Skin of body (tissue), 2 donors: Measurements from ENCODE around the gene E2F6. TPM values are rescaled to one million over a fixed set of nuclear protein-coding genes. Genes with fewer than 3 reads are reported as not detected.

Experiments
- DNase-seq: peaks from one replicate; lab custom pipeline; 2025; lab: John Stamatoyannopoulos, UW
- total RNA-seq: library from RNA; depleted of rRNA; stranded (reverse); fragments of >200 nt; gene quantifications from one replicate; pipeline ENCODE4 v1.2.3, GENCODE V29; 2014

E2F6 gene, protein sequence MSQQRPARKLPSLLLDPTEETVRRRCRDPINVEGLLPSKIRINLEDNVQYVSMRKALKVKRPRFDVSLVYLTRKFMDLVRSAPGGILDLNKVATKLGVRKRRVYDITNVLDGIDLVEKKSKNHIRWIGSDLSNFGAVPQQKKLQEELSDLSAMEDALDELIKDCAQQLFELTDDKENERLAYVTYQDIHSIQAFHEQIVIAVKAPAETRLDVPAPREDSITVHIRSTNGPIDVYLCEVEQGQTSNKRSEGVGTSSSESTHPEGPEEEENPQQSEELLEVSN
- total RNA-seq = 9.6 TPM

DNA sequence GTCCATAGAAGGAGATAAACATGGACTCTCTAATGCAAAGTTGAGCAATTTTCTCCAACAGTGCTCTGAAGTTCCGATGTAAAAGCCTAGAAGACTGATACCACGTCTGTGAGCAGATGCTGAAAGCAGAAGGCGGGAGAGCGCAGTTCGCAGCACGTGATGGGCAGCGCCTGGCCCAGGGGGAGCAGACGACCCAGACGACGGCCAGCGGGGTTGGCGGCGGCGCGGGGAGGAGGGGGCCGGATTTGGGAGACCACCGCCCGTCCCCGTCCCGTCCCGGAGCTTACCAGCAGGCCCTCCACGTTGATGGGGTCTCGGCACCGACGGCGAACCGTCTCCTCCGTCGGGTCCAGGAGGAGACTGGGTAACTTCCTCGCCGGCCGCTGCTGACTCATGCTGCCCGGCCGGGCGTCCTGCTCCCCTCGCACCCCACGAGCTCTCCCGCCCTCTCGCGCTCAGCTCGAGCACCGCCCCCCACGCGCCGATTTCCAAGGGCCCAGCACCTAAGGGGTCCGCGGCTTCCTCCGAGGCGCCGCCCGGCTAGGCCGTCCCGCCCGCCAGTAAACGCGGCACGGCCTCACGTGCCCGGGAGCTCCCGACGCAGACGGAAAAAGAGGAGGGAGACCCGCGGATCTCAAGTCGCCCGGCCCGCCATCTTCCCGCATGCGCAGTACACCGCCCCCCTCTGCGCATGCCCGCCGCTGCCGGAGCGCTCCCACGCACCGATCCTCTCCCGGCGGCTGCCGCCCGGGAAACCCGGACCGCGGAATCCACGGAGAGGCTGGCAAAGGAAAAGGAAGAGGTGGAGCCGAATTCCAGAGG lies at the start of gene E2F6:
TSS of gene E2F6 (minus strand) at position 677 of the 822 bp plus-strand sequence. CDS start at position 395, 282 bp downstream.
- DNase-seq = peak; percentile 91

DNA sequence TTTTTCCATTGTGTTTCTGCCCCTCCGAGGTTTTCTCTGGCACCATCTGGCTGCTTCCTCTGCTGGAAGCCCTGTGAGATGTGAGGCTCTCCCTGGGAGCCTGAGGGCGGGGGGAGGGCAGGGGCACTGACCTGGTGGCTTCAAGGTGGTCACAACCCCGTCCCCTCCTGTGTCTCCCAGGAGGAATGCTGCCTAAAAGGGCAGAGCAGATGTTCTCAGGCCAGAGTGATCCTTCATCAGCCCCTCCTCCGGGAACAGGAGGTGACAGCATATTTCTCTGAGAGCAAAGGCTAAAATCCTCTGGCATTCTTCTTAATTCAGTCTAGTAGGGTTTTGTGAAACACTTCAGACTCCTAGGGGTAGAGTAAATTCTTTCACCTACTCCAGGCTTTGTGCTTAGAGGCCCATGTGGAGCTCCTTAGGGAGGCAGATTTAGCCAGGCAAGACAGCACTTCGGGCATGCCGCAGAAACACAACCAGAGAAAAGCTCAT lies 49.6 kb upstream of the E2F6 start:
- no peak for DNase-seq

DNA sequence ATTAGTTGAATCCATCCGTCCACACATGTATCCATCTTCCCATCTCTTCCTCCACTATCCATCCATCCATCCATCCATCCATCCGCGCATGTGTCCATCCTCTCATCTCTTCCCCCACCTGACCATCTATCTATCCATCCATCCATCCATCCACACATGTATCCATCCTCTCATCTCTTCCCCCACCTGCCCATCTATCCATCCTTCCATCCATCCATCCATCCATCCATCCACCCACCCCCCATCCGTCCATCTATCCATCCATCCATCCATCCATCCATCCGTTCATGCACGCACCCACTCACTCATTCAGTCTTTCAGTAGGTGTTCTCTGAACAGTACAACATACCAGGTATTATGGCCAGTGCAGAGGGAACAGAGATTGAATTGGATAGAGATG lies 48.9 kb upstream of the E2F6 start:
- DNase-seq = no peak

DNA sequence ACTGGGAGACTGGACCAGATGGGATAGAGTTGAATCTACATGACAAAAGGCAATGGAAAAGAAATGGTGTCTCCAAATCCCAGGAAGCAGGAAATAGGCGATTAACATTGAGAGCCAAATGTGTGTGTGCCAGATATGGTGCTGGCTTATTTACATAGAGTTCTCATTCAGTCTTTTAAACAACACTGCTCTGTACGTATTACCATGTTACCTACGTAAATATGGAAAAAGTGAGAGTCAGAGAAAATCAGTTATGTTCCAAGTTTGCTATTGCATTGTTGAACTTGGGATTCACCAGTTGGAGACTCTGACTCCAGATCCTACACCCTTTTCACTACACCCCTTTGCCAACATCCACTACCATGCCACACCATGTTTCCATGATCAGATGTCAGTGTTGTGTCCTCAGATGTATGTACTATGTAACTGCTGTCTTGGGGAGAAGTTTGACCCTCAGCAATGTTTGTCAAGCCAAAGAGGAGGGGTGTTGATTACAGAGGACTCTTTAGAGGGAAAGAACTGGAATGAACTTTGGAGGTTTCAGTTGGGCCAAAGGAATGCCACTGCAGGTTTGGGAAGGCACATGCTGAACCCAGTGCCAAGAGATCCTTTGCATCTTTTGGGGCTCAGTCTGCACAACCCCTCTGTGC lies 48.2 kb upstream of the E2F6 start:
- no peak for DNase-seq

DNA sequence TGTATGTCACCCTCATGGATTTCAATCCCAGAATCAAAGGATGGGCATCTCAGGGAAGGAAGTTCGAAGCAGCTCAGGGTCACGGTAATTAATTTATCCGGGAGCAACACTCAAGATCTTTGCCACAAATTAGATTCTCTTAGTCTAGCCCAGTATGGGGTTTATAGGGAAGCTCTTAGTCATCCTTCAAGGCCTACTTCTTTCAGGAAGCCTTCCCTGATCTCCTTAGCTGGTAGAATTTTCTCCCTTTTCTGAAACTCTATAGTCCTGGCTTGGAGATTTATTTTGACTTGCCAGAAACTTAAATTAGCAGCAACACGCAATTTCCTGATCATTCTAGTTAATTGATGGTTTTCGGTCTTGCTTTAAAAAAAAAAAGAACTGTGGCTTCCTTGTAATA lies 47.4 kb upstream of the E2F6 start:
- DNase-seq = no peak

DNA sequence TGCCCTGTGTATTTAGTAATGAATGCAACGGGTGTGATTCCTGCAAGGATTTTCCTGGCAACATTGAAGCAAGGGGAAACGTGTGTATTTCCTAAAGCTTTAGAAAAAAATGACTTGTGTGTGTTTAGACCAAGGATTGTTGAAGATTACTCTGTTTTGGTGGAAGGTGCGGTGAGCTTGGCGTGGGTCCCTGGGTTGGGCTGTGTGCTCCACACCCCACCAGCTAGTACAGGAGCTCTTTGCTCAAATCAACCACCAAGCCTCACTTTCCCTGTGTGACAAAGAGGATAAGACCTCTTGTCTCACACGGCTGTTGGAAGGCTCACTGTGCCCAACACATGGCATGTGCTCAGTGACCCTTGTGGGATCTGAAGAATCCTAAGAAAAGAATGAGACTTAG lies 46.5 kb upstream of the E2F6 start:
- DNase-seq = no peak

DNA sequence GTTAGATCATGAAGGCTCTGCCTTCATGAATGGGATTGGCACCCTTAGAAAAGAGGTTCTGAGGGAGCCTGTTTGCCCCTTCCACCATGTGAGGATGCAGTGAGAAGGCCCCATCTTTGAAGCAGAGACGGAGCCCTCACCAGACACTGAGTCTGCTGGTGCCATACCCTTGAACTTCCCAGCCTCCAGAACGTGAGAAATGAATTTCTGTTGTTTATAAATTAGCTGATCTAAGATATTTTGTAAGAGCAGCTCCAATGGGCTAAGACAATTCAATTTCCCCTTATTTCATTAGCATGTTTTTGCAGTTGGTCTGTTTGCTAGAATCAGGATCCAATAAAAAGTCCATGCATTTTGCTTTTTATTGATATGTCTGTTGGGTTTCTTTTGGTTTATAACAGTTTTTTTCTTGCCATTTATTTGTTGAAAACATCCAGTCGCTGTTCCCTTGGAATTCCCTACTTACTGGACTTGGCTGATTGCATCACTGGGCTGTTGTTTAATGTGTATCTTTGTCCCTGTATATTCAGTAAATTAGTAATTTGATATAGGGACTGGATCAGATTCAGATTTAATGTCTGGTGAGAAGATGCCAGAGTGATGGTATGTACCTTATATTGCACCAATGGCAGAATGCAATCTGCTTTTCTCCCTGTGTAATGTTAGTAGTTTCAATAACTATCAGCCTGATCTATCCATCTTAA lies 43.8 kb upstream of the E2F6 start:
- no peak for DNase-seq

DNA sequence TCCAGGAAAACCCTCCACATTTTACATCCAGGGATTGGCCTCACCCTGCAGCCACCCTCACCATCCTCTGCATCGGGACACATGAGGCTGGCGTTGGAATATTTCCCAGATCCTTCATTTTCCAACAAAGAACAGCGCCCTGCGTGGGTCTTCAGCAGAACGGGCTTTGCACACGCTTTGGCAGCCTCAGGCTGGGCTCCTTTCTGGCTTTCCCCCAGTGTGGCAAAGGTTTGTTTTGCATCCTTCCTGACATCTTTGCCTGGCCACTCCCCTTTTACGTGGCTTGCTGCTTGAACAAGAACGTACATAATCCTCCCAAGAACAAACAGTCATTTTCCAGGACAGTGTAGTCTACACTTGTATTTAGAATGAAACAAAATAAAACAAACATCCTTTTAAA lies 42.3 kb upstream of the E2F6 start:
- DNase-seq = no peak

DNA sequence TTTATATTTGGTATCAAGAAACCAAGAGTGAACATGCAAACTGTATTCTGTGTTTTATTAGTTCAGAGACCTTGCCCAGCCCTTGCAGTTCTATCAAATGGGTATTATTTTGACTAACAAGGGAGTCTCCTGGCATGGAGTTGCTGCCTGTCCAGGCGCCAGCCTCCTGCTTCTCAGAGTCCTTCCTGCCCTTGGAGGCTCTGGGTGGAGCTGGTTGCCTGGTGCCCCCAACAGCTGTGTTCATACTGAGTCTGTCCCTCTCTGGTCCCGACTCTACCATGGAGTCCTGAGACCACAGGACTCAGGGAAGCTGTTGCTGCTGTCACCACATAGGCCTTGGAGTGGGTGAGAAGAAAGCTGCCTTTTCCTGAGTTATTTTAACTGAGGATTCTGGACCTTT lies 41.6 kb upstream of the E2F6 start:
- DNase-seq = no peak

DNA sequence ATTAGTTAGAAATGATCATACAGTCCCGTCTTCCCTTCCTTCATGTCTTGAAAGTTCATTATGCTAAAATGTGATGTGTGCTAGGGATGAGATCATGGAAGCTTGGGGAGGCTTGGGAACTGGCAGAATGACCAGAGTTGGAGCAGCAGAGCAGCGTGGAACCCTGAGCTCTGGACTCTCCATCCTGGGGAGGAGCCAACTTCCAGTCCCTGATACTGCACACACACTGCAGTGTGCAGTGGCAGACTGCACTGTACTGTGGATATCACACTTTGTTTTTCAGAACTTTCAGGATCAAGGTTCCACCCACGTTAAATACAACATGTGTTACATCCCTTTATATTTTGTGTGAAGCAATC lies 40.6 kb upstream of the E2F6 start:
- DNase-seq = no peak

DNA sequence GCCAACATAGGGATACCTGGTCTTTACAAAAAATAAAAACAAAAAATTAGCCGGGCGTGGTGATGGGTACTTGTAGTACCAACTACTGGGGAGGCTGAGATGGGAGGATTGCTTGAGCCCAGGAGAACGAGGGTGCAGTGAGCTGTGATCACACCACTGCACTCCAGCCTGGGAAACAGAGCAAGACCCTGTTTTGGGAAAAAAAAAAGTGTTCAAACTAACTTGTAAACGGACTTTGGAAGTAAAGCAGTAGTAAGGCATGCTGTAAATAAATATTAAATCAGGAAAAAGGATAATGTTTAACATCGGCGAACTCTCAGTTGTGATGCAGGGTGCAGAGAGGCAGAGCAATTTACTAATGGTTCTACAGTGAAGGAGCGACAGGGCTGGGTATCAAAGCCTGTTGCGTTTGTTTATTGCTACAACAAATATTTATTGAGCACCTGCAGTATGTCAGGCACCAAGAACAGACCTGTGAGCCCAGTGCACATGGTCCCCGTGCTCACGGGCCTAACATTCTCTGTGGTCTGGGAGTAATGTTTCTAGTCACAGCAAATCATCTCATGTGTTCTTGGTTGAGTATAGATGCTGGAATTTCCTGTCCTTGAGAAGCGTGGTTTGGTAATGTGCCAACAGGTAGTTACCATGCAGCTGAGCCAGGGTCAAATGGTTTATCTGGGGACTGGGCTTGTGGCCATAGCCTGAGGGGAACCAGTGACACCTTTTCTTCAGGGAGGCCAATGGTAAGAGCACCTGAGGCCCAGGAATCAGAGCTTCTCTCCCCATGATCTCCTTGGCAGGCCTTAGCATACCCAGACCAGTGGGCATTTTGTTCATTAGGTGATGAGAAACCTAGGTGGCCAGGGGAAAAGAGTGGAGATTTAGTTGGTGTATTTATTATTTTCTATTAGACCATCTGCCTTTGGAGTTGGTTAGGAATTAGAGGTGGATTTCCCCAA lies 40.0 kb upstream of the E2F6 start:
- no peak for DNase-seq

DNA sequence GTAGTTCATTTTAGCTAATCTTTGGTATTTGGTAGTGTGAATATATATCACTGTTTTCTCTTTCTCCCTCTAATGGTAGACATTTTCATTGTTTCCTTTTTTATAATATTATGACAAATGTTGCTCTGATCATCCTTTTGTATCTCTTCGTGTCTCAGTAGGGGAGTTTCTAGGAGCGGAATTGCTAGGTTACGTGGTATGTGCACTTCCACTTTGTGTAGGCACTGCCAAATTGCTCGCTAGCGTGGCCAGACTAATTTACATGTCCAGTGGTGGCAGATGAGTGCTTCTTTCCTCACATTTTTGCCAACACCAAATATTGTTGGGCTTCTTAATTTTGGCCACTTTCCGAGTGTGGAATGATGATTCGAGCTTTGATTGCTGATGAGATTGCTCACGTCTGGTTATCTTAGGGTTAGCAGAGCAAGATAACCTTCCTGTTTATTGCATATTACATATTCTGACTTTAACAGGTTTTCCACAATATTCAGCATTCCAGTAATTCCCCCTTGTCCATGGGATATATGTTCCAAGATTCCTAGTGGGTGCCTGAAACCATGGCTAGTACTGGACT lies 37.5 kb upstream of the E2F6 start:
- no peak for DNase-seq

DNA sequence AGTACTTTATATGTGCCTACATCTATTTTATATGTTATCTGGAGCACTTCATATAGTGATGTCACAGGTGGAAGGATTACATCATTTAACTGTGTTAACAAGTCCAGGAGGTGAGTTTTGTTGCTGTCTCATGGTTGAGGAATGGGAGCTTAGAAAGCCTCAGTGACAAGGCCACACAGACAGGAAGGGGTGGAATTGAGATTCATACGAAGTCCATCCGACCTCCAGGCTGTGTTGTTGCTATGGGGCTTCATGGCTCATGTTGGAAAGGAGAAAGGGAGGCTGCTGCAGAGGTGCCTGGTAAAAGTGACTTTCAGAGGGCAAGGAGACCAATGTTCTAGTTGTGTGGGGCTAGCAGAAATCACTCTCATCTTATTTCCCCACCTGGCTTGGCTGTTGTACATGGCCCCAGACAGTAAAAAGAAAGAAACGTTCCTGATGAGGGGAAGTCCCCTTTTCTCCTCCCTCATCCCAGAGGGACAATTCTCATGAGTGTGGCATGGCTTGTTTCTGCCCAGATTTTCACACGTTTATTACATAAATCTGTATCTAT lies 36.9 kb upstream of the E2F6 start:
- DNase-seq = no peak

DNA sequence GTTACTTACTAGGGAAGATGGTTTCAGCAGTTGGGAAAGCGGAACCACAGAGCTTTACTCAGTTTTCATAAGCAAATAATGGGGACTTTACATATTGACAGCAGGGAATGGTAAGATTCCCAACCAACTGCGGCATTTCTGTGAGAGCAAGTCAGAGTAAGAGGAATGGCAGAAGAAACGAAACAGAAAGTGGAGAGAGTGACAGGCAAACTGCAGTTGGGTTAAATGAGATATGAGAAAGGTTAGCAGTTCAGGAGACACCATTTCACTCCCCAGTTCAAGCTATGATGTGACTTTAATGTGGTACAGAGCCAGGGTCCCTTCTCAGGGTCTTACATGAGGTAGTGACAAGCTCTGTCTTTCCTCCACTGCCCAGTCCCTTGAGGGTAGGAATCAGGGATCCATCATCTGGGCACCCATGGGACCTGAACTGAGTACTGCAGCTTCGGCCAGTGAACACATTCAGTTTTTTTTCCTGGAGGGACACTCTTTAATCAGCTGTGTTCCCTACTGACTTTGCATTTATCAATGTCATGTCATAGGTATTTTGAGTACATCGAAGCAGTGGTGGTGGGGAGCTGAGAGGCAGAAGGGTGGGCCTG lies 34.8 kb upstream of the E2F6 start:
- no peak for DNase-seq

DNA sequence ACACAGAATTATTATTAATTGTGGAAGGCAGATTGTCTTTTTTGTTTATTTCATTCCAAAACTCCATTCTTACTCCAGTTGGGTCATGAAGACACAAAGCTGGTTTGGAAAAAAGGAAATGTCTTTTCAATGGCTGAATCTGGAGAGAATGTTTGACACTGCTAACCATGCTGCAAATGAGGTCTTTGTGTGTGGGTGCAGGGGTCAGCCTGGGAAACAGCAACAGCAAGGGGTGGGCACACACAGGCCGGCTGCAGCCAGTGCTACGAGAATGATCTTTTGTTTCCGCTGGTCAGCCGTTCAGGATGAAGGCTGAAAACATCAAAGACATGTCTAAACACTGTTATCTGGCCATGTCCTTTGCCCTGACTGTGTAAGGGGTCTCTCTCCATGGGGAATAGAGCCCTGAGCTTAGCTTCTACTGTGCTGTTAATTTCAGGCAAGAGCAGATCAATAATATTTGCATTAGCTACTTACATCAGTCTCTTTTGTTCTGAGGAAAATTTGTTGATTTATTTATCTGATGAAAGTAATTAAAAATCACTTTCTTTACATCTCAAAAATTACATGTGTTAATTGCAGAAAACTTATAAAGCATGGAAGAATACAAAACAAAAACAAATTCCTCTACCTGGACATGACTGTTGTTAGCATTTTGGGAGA lies 33.3 kb upstream of the E2F6 start:
- peak; percentile 34 for DNase-seq

DNA sequence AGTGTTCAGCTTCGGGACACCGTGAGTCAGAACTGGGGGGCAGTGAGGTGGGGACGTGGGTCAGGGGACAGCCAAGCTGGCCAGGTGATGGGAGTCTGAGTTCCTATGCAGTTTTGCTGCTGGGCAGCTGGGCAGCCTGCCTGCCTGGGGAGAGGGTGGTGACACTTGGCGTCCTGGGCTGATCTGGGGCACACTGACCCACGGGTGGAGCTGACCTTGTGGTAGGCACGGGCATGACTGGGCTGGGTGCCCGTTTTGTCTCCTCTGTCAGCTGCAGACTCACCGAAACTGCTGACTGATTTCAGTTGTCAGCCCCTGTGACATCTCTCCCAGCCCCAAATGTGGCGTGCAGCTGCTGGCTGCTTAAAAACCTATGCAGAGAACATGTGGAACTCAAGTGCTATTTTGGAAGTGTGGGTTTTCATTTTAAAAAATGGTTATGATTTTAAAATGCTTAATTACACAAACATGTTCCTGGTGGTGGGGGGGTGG lies 32.6 kb upstream of the E2F6 start:
- peak; percentile 84 for DNase-seq

DNA sequence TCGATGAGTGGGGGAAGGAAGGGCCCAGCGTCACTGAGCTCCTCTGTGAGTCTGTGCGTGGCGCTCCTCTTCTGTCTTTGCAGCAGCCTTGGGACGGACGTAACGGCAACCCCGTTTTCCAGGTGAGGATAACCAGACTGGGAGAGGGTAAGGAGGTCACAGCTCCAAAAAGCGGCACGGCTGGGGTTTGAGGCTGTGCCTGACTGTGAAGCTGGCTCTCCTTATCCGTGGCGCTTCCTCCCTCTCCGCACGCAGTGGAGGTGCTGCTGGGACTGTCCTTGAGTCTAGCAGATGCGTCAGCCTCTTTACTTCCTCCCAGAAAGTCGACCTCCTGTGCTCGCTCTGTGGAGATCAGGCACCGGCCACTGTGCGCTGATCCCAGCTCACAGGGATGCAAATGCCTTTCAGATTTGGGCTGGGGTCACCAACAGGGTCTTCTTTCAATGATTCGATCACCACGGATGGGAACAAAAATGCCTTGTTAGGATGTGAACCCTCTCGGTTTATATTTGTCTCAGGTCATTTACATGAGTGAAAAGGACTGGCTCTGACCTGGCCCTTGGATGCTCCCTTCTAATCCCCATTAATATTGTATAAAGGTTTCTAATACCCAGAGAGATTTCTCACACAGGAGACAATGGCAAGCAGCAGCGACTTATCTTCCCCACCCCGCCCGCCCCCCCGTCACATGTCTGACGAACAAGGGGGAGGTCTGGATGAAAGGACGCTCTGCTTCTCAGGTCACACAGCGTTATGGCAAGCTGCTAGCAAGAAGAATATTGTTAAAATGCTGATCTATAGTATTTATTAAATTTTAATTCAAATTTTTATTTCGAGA lies 30.1 kb upstream of the E2F6 start:
- DNase-seq = no peak

DNA sequence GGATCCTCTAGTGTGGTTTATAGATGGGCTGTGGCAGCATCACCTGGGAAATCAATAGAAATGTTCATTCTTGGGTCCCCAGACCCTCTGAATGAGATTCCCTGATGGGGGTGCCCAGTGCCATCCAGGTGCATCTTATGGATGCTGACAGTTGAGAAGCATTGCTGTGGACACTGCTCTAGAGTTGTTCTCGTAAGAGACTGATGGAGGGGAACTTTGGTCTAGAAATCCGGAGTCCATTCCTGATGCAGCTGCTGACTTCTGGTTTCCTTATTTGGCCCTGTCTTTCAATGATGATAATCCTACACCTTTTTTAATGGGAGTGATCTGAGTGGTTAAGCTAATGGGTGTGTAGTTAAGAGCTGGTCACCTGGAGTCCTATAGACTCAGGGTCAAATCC lies 28.3 kb upstream of the E2F6 start:
- DNase-seq = no peak
